Aorta (tissue), 5 donors: ENCODE data around the gene MIER1. TPM values are rescaled to one million over a fixed set of nuclear protein-coding genes. Genes with fewer than 3 reads are reported as not detected.
"Not testable (repeated sequence)": the region's sequence is repeated elsewhere in the genome, so short reads cannot be mapped to it uniquely, and the experiment has no call there.

Experiments used
- ATAC-seq: fragments of 200-7000 bp; cut with Tn5 transposase; one replicate; pipeline ENCODE4 v1.9.1; 2022; ENCODE audit warnings: moderate library complexity; ENCODE audit not compliant: low FRiP score
- DNase-seq, 2 donors: peaks; one replicate each; pipeline ENCODE4 v3.0.0-alpha.2; 2020
- H3K27ac ChIP-seq, 2 donors: one replicate each; pipeline ENCODE4 v1.5.1; 2013; ENCODE audit warnings: low read length in 2 of 2, mild to moderate bottlenecking in 2 of 2, moderate library complexity in 2 of 2, control low read depth in 1 of 2, inconsistent platforms in 1 of 2, low read depth in 1 of 2
- H3K27me3 ChIP-seq, 2 donors: one replicate each; pipeline ENCODE4 v1.6.1; 2013; ENCODE audit warnings: control low read depth in 1 of 2, low read length in 1 of 2, mild to moderate bottlenecking in 1 of 2, moderate library complexity in 1 of 2; ENCODE audit not compliant: insufficient read depth in 2 of 2, control insufficient read depth in 1 of 2
- H3K36me3 ChIP-seq, 2 donors: one replicate each; pipeline ENCODE4 v1.6.1; 2013; ENCODE audit warnings: control low read depth in 1 of 2, low read length in 1 of 2, mild to moderate bottlenecking in 1 of 2; ENCODE audit not compliant: insufficient read depth in 2 of 2, control insufficient read depth in 1 of 2
- H3K4me1 ChIP-seq, 2 donors: one replicate each; pipeline ENCODE4 v1.6.1; 2013; ENCODE audit warnings: low read length in 2 of 2, control low read depth in 1 of 2, mild to moderate bottlenecking in 1 of 2, moderate library complexity in 1 of 2; ENCODE audit not compliant: insufficient read depth in 2 of 2, control insufficient read depth in 1 of 2
- H3K4me3 ChIP-seq, 2 donors: one replicate each; pipeline ENCODE4 v1.5.1; 2013; ENCODE audit warnings: low read length in 2 of 2, control low read depth in 1 of 2, mild to moderate bottlenecking in 1 of 2
- H3K9me3 ChIP-seq: one replicate; pipeline ENCODE4 v1.6.1; 2013; ENCODE audit warnings: mild to moderate bottlenecking, low read length; ENCODE audit not compliant: control insufficient read depth
- WGBS, 2 donors: extraction: QIAGEN DNeasy Blood & Tissue Kit; methylation state at CpG; one replicate each; pipeline ENCODE4 v1.1.7; 2013; 5-methylcytosine and 5-hydroxymethylcytosine counted together
- intact Hi-C, 2 donors: fragments of 100-400 bp; cut with DNase I; formaldehyde crosslinking; loops; one replicate each; pipeline versions ENCODE4 v1.14.2 to v1.15.0; 2022
- long read RNA-seq, 2 donors: library from polyadenylated mRNA; unstranded; transcript quantifications; one replicate each; pipeline ENCODE4 v2.0.0, GENCODE V29; 2020 to 2021
- polyA plus RNA-seq, 2 donors: library from polyadenylated mRNA; stranded (reverse); fragments of 200-250 nt; gene quantifications; one replicate each; pipeline ENCODE4 v1.2.3, GENCODE V29; 2013
- total RNA-seq, 2 donors: library from RNA; stranded (reverse); fragmentation: NEBNext Ultra II Directional; extraction: Animal tissue kit (Norgen Biotek cat#: 25700); gene quantifications; one replicate each; pipeline ENCODE4 v1.2.1, GENCODE V29; 2021
- donor health status: healthy with polysubstance abuse.
- donor health status: Bipolar disorder and iron deficiency.
- donor health status: DM: no; HTN: no; CAD: no.
- donor health status: DM: no; HTN: no; CAD: no.
- donor health status: DM: yes; HTN: yes; CAD: no.

Gene MIER1
- total RNA-seq (10 to 100 TPM; 54.6 to 55.7 TPM), polyA plus RNA-seq (10 to 100 TPM; 20.1 to 33.9 TPM)
- long read RNA-seq, donor 1, full-length matches to known transcripts, result 9 of 43 reads
- long read RNA-seq, donor 1, partial matches to known transcripts, result 17 of 43 reads
- long read RNA-seq, donor 1, other reads (novel, unspliced or antisense), result 17 of 43 reads
- long read RNA-seq, donor 2, full-length matches to known transcripts, result 6 of 20 reads
- long read RNA-seq, donor 2, partial matches to known transcripts, result 3 of 20 reads
- long read RNA-seq, donor 2, other reads (novel, unspliced or antisense), result 11 of 20 reads

- WGBS, 2 donors, result 0 to 1% methylated on average over 46 to 63 of the region's 64 CpGs
- intact Hi-C loops, result loop anchor here in 1 of 2 donors (5.0 kb wide), 1 partner anchor 248 kb away; no protein-coding TSS in a partner anchor
- Histone ChIP-seq H3K9me3 (no peaks in the 10 kb centered on the region), H3K36me3 (no peaks in the 10 kb centered on the region), H3K27me3 (no peaks in the 10 kb centered on the region), H3K27ac (peak within 1 kb of the TSS; percentile 6 to 100), H3K4me3 (peak within 1 kb of the TSS; percentile 63 to 96), H3K4me1 (peaks cover 0 to 4% of the 10 kb centered on the region in 2 donors)
- peak; percentile 99 for ATAC-seq
- peak; percentile 99 for DNase-seq
These were observed at the start of gene MIER1, which contains the start of gene DNAI4 for GRCh38 chr1:66924756-66925557. TSS of gene MIER1 (plus strand) at chr1:66924990. CDS start at chr1:66925029, 39 bp downstream. TSS of gene DNAI4 (minus strand) at chr1:66924856. CDS start at chr1:66924831, 25 bp downstream.

DNA sequence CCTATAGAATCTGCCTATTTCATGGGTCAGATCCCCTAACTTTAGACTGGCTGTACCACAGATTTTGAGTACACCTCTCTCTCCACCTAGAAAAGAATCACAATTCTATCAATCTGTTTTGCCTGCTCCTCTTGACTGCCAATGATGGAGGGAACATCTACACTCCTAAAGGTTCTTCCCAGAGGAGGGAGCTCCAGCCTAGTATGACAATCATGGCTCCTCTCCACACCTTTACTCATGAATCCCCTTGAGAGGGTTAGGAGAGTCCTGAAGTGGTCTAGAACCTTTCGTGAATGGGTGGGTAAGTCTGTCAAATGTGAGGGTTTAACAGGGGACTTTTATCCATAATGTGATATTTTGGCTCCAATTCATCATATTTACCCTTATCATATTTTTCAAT is 48.1 kb upstream of the MIER1 start:
- intact Hi-C loops, result no loop called here
- Histone ChIP-seq H3K27me3 (no peaks in the 10 kb centered on the region), H3K27ac (no peak overlapping the region), H3K4me1 (no peaks in the 10 kb centered on the region), H3K9me3 (peaks cover 7% of the 10 kb centered on the region), H3K36me3 (no peaks in the 10 kb centered on the region), H3K4me3 (no peak overlapping the region)
- ATAC-seq (no peak), DNase-seq (no peak)
- 75 to 88% methylated on average over 1 of the region's 1 CpG for WGBS, 2 donors

DNA sequence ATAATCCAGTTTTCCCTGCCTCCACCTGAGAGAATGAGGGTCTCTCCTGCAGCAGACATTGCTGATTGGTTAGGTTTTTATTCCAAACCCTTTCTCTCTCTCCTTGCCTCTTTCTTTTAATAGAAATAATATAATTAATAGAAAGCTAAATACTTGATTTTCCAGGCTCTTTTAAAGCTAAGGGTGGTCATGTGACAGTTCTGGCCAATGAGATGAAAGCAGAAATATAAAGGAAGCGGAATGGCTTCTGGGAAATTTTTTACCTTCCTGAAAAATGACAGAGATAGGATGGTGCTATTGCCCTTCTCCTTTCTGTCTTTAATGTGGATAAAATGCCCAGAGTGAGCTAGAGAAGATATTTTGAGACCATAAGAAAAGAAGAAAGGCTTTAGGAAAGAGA is 35.8 kb upstream of the MIER1 start:
- no peak for DNase-seq
- H3K27ac ChIP-seq, result no peak overlapping the region
- no peak for ATAC-seq
- no peaks in the 10 kb centered on the region for H3K4me1 ChIP-seq
- no peaks in the 10 kb centered on the region for H3K27me3 ChIP-seq
- no peaks in the 10 kb centered on the region for H3K36me3 ChIP-seq
- WGBS, 2 donors, result 99 to 100% methylated on average over 1 of the region's 1 CpG
- no peaks in the 10 kb centered on the region for H3K9me3 ChIP-seq
- H3K4me3 ChIP-seq, result no peak overlapping the region
- intact Hi-C loops, result no loop called here

GRCh38 chr1:66890621-66891020 is 34.2 kb upstream of the MIER1 start:
- WGBS, 2 donors, result 95 to 96% methylated on average over 1 of the region's 1 CpG
- ATAC-seq, result no peak
- DNase-seq, result no peak

DNA sequence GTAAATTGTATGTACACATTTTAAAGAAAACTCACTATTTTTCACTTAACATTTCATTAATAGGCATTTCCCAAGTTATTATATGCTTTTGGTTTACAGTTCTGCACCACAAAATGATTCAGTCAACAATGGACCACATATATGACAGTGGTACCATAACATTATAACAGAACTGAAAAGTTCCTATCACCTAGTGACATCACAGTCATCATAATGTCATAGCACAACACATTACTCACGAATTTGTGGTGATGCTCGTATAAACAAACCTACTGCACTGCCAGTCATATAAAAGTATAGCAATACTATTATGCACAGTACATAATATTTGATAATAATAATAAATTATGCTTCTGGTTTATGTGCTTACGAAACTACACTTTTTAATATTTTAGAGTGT is 31.1 kb upstream of the MIER1 start:
- no peaks in the 10 kb centered on the region for H3K36me3 ChIP-seq
- H3K27me3 ChIP-seq, result no peaks in the 10 kb centered on the region
- intact Hi-C loops, result no loop called here
- no peak for ATAC-seq
- H3K27ac ChIP-seq, result no peak overlapping the region
- WGBS, 2 donors, result 92 to 93% methylated on average over 3 of the region's 3 CpGs
- H3K4me3 ChIP-seq, result no peak overlapping the region
- H3K4me1 ChIP-seq, result no peaks in the 10 kb centered on the region
- no peaks in the 10 kb centered on the region for H3K9me3 ChIP-seq
- DNase-seq, result no peak

More at GRCh38 chr1:66890621-66891020, 34.2 kb upstream of the MIER1 start:
- Histone ChIP-seq H3K27me3 (no peaks in the 10 kb centered on the region), H3K36me3 (no peaks in the 10 kb centered on the region), H3K9me3 (no peaks in the 10 kb centered on the region), H3K4me3 (no peak overlapping the region), H3K27ac (no peak overlapping the region), H3K4me1 (no peaks in the 10 kb centered on the region)
- intact Hi-C loops, result no loop called here

GRCh38 chr1:66915203-66915602 is 9.6 kb upstream of the MIER1 start:
- intact Hi-C loops, DNase-seq, ATAC-seq, H3K4me3 ChIP-seq, H3K27me3 ChIP-seq, H3K9me3 ChIP-seq, H3K4me1 ChIP-seq, H3K27ac ChIP-seq, H3K36me3 ChIP-seq: not testable (repeated sequence)
- WGBS, 2 donors, result 100% methylated on average over 1 of the region's 1 CpG

- ATAC-seq, result no peak
- 69 to 71% methylated on average over 2 of the region's 2 CpGs for WGBS, 2 donors
- intact Hi-C loops, result no loop called here
These were observed 8.5 kb upstream of the MIER1 start for GRCh38 chr1:66916320-66916719.

DNA sequence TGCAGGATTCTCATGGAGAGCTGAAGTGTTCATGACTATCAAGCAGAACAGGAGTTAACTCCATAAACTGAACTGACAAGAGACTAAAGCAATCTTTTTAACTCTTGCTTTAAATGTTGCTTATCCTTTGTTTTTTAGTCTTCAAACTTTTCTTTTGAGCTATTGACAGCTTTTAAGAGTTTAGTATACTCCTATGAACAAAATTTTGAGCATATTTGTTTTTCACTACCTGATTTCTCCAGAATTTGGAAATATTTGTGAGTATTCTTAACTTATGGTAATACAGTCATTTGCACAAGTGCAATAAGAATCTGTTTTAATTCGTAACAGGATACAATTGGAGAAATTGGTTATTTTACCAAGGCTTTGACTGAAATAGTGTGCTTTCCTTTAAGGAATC is 7.3 kb upstream of the MIER1 start:
- intact Hi-C loops, result no loop called here

More at GRCh38 chr1:66916320-66916719, 8.5 kb upstream of the MIER1 start:
- H3K9me3 ChIP-seq, result no peaks in the 10 kb centered on the region
- H3K27me3 ChIP-seq, result no peaks in the 10 kb centered on the region
- no peak overlapping the region for H3K4me3 ChIP-seq
- H3K36me3 ChIP-seq, result peaks cover 0 to 2% of the 10 kb centered on the region in 2 donors
- DNase-seq, result no peak
- H3K27ac ChIP-seq, result no peak overlapping the region
- H3K4me1 ChIP-seq, result no peaks in the 10 kb centered on the region

More for the DNA sequence above, 7.3 kb upstream of the MIER1 start:
- Histone ChIP-seq H3K27me3 (no peaks in the 10 kb centered on the region), H3K9me3 (no peaks in the 10 kb centered on the region), H3K4me3 (no peak overlapping the region), H3K36me3 (no peaks in the 10 kb centered on the region), H3K4me1 (no peaks in the 10 kb centered on the region), H3K27ac (no peak overlapping the region)
- DNase-seq (no peak), ATAC-seq (no peak)
- 85 to 89% methylated on average over 1 of the region's 1 CpG for WGBS, 2 donors
